ENCODE measurements around the gene PITPNC1. TPM values are rescaled to one million over a fixed set of nuclear protein-coding genes. Genes with fewer than 3 reads are reported as not detected.

PITPNC1 gene
- total and polyA plus RNA-seq, 2 donors (not counting 1 experiment from before 2014, with no cell fraction given), result 4.7 to 26.1 TPM

DNA sequence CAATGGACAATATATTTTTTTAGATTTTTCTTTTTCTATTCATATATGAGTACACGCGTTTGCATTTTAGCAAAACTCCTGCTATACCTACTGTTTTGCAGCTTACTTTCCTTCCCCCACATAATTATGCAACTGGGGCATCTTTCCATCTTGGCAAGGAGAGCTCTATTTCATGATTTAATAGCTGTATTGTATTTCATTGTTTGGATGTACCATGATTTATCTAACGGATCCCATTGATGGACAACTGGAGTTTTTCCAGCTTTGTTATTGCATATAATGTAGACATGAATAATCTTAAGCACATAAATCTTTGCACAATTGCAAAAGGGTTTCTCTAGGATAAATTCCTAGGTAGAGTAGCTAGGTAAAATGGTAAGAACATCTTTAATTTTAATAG, 133.9 kb downstream of the PITPNC1 start:
- H3K9me3 ChIP-seq (ENCODE audit: control extremely low read depth in 1 of 3, control insufficient read depth in 2 of 3, insufficient read depth in 1 of 3, low read length in 2 of 3), result peaks cover 0 to 14% (median 5%) of the 10 kb centered on the region in 3 donors
- peaks cover 15% of the 10 kb centered on the region for H3K4me1 Mint-ChIP-seq
- DNase-seq (no peak), ATAC-seq (ENCODE audit: low read depth) (no peak)
- no peak overlapping the region for H3K4me2 ChIP-seq (replicated peaks; ENCODE audit: low read depth, low read length, poor library complexity, severe bottlenecking)
- H3K4me1 ChIP-seq (ENCODE audit: control insufficient read depth in 2 of 2, insufficient read depth in 2 of 2, low read length in 2 of 2), result peaks cover 0 to 7% of the 10 kb centered on the region in 2 donors
- H3K36me3 ChIP-seq (replicated peaks in 1 of 2; ENCODE audit: control extremely low read depth in 1 of 2, control insufficient read depth in 1 of 2, extremely low read depth in 1 of 2, insufficient read depth in 2 of 2, low read length in 1 of 2), result no peaks in the 10 kb centered on the region
- no peak overlapping the region for H3K9ac ChIP-seq (ENCODE audit: low read length)
- H4K20me1 ChIP-seq (ENCODE audit: control insufficient read depth, insufficient read depth, low read length, poor library complexity, severe bottlenecking), result no peaks in the 10 kb centered on the region
- TF ChIP-seq EZH2 (IDR thresholded peaks at IDR 0.05; ENCODE audit: borderline replicate concordance, insufficient read depth, low read depth, low read length, poor library complexity, severe bottlenecking), result no peak
- TF ChIP-seq, protein P1, sequence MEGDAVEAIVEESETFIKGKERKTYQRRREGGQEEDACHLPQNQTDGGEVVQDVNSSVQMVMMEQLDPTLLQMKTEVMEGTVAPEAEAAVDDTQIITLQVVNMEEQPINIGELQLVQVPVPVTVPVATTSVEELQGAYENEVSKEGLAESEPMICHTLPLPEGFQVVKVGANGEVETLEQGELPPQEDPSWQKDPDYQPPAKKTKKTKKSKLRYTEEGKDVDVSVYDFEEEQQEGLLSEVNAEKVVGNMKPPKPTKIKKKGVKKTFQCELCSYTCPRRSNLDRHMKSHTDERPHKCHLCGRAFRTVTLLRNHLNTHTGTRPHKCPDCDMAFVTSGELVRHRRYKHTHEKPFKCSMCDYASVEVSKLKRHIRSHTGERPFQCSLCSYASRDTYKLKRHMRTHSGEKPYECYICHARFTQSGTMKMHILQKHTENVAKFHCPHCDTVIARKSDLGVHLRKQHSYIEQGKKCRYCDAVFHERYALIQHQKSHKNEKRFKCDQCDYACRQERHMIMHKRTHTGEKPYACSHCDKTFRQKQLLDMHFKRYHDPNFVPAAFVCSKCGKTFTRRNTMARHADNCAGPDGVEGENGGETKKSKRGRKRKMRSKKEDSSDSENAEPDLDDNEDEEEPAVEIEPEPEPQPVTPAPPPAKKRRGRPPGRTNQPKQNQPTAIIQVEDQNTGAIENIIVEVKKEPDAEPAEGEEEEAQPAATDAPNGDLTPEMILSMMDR (IDR thresholded peaks at IDR 0.05), result no peak
- no peak overlapping the region for H3K4me3 ChIP-seq (ENCODE audit: control extremely low read depth in 1 of 5, extremely low read depth in 1 of 5, insufficient read depth in 1 of 5, low read depth in 2 of 5, low read length in 4 of 5)
- no peak overlapping the region for H3K27ac ChIP-seq (ENCODE audit: low read length in 2 of 2)
- H2AFZ ChIP-seq (ENCODE audit: insufficient read depth, low read depth, low read length, poor library complexity, severe bottlenecking), result no peak overlapping the region
- POLR2A ChIA-PET, result no interaction called here
- WGBS (ENCODE audit: insufficient coverage), result no CpG with 5 or more reads among the region's 3 CpGs
- intact Hi-C loops (cut with micrococcal nuclease), result no loop called here
- H3K79me2 ChIP-seq (ENCODE audit: control insufficient read depth, insufficient read depth, low read length), result peaks cover 12% of the 10 kb centered on the region
- no peak overlapping the region for H3K27ac Mint-ChIP-seq
- no peaks in the 10 kb centered on the region for H3K27me3 ChIP-seq (replicated peaks in 1 of 4; ENCODE audit: control extremely low read depth in 1 of 4, control insufficient read depth in 3 of 4, insufficient read depth in 4 of 4, low read length in 3 of 4)
- peaks cover 10% of the 10 kb centered on the region for H3K9me3 Mint-ChIP-seq (ENCODE audit: insufficient read depth)
- no peak overlapping the region for H3K4me3 Mint-ChIP-seq
- H3K27me3 Mint-ChIP-seq, result no peaks in the 10 kb centered on the region
- CTCF ChIA-PET, result interaction anchor here (1.4 kb wide), 1 partner anchor 97 kb away, joined by 4 read pairs; no protein-coding TSS in a partner anchor

DNA sequence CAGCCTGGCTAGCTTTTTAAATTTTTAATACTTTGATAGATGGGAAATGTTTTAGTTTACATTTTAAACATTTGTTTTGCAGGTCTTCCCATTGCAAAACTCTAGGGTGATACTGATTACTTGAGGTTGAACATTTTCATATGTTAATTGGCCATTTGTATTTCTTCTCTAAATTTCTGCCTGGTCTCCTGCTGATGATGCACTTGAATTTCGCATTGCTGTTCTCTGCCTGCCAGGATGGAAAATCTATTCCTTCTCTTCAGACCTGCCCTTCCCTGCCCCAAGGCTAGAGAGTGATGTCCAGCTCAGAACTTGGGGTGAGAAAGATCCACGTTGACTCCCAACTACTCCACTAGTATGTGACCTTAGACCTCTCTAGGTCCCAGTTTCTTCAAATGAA, 134.7 kb downstream of the PITPNC1 start:
- Histone ChIP-seq H3K27ac (ENCODE audit: low read length in 2 of 2) (no peak overlapping the region), H3K36me3 (replicated peaks in 1 of 2; ENCODE audit: control extremely low read depth in 1 of 2, control insufficient read depth in 1 of 2, extremely low read depth in 1 of 2, insufficient read depth in 2 of 2, low read length in 1 of 2) (no peaks in the 10 kb centered on the region), H3K4me1 (ENCODE audit: control insufficient read depth in 2 of 2, insufficient read depth in 2 of 2, low read length in 2 of 2) (peaks cover 0 to 7% of the 10 kb centered on the region in 2 donors), H3K9ac (ENCODE audit: low read length) (no peak overlapping the region), H3K79me2 (ENCODE audit: control insufficient read depth, insufficient read depth, low read length) (peaks cover 12% of the 10 kb centered on the region), H3K9me3 (ENCODE audit: control extremely low read depth in 1 of 3, control insufficient read depth in 2 of 3, insufficient read depth in 1 of 3, low read length in 2 of 3) (peaks cover 0 to 17% (median 5%) of the 10 kb centered on the region in 3 donors), H3K27me3 (replicated peaks in 1 of 4; ENCODE audit: control extremely low read depth in 1 of 4, control insufficient read depth in 3 of 4, insufficient read depth in 4 of 4, low read length in 3 of 4) (no peaks in the 10 kb centered on the region), H3K4me2 (replicated peaks; ENCODE audit: low read depth, low read length, poor library complexity, severe bottlenecking) (no peak overlapping the region), H4K20me1 (ENCODE audit: control insufficient read depth, insufficient read depth, low read length, poor library complexity, severe bottlenecking) (no peaks in the 10 kb centered on the region), H3K4me3 (ENCODE audit: control extremely low read depth in 1 of 5, extremely low read depth in 1 of 5, insufficient read depth in 1 of 5, low read depth in 2 of 5, low read length in 4 of 5) (no peak overlapping the region), H2AFZ (ENCODE audit: insufficient read depth, low read depth, low read length, poor library complexity, severe bottlenecking) (no peak overlapping the region)
- ATAC-seq (ENCODE audit: low read depth), result no peak
- intact Hi-C loops (cut with micrococcal nuclease), result no loop called here
- H3K27me3 Mint-ChIP-seq, result no peaks in the 10 kb centered on the region
- peaks cover 11% of the 10 kb centered on the region for H3K9me3 Mint-ChIP-seq (ENCODE audit: insufficient read depth)
- no peak for TF ChIP-seq EZH2 (IDR thresholded peaks at IDR 0.05; ENCODE audit: borderline replicate concordance, insufficient read depth, low read depth, low read length, poor library complexity, severe bottlenecking)
- TF ChIP-seq, protein P1 (IDR thresholded peaks at IDR 0.05), result no peak
- peaks cover 17% of the 10 kb centered on the region for H3K4me1 Mint-ChIP-seq
- H3K27ac Mint-ChIP-seq, result no peak overlapping the region
- ChIA-PET POLR2A (interaction anchor here (0.5 kb wide), 1 partner anchor 42 kb away, joined by 3 read pairs; no protein-coding TSS in a partner anchor), CTCF (no interaction called here)
- whole genome bisulfite sequencing (ENCODE audit: insufficient coverage), result 100% methylated on average over 2 of the region's 2 CpGs
- H3K4me3 Mint-ChIP-seq, result no peak overlapping the region
- no peak for DNase-seq
